ENCODE measurements around the gene UQCRHL. TPM values are rescaled to one million over a fixed set of nuclear protein-coding genes. Genes with fewer than 3 reads are reported as not detected.

Gene UQCRHL
- total RNA-seq, 2 donors from 2014 or later = 0.81 to 0.99 TPM

DNA sequence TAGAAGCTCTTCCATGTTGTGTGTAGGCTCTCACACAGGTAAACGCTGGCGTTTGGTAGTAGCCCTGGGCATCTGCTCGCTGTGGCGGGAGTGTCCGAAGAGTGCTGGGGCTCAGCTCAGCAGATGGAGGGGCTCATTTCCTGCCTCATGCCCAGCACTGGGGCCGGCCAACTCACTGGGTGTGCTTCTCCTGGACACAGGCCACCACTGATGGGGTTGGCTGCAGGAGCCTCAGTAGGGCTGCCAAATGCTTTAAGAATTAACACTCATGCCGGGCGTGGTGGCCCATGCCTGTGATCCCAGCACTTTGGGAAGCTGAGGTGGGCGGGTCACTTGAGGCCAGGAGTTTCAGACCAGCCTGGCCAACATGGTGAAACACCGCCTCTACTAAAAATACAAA, 20.9 kb downstream of the UQCRHL start:
- Histone ChIP-seq H3K9me3 (no peaks in the 10 kb centered on the region), H3K27ac (peak overlapping the region; percentile 67 to 78), H3K36me3 (peaks cover 38% of the 10 kb centered on the region), H3K27me3 (replicated peaks; ENCODE audit: insufficient read depth) (no peaks in the 10 kb centered on the region), H3K4me1 (ENCODE audit: control insufficient read depth in 1 of 2, low read depth in 2 of 2) (peaks cover 22 to 44% of the 10 kb centered on the region in 2 donors), H3K4me3 (no peak overlapping the region)
- TF ChIP-seq, protein P1, sequence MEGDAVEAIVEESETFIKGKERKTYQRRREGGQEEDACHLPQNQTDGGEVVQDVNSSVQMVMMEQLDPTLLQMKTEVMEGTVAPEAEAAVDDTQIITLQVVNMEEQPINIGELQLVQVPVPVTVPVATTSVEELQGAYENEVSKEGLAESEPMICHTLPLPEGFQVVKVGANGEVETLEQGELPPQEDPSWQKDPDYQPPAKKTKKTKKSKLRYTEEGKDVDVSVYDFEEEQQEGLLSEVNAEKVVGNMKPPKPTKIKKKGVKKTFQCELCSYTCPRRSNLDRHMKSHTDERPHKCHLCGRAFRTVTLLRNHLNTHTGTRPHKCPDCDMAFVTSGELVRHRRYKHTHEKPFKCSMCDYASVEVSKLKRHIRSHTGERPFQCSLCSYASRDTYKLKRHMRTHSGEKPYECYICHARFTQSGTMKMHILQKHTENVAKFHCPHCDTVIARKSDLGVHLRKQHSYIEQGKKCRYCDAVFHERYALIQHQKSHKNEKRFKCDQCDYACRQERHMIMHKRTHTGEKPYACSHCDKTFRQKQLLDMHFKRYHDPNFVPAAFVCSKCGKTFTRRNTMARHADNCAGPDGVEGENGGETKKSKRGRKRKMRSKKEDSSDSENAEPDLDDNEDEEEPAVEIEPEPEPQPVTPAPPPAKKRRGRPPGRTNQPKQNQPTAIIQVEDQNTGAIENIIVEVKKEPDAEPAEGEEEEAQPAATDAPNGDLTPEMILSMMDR (IDR thresholded peaks at IDR 0.05) = no peak
- ATAC-seq (ENCODE audit: insufficient number of reproducible peaks, low FRiP score, low read depth) (peak; percentile 32), DNase-seq (ENCODE audit: low spot score) (peak; percentile 73)

DNA sequence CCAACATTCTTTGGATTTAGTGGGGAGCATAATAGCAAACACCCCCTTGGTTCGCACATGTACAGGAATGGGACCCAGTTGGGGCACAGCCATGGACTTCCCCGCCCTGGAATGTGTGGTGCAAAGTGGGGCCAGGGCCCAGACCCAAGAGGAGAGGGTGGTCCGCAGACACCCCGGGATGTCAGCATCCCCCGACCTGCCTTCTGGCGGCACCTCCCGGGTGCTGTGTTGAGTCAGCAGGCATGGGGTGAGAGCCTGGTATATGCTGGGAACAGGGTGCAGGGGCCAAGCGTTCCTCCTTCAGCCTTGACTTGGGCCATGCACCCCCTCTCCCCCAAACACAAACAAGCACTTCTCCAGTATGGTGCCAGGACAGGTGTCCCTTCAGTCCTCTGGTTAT, 21.8 kb downstream of the UQCRHL start:
- Histone ChIP-seq H3K4me3 (no peak overlapping the region), H3K9me3 (no peaks in the 10 kb centered on the region), H3K27me3 (replicated peaks; ENCODE audit: insufficient read depth) (no peaks in the 10 kb centered on the region), H3K27ac (peak overlapping the region; percentile 67 to 78), H3K4me1 (ENCODE audit: control insufficient read depth in 1 of 2, low read depth in 2 of 2) (peaks cover 22 to 44% of the 10 kb centered on the region in 2 donors), H3K36me3 (peaks cover 46% of the 10 kb centered on the region)
- no peak for ATAC-seq (ENCODE audit: insufficient number of reproducible peaks, low FRiP score, low read depth)
- DNase-seq (ENCODE audit: low spot score) = no peak
- TF ChIP-seq, protein P1 (IDR thresholded peaks at IDR 0.05) = no peak

DNA sequence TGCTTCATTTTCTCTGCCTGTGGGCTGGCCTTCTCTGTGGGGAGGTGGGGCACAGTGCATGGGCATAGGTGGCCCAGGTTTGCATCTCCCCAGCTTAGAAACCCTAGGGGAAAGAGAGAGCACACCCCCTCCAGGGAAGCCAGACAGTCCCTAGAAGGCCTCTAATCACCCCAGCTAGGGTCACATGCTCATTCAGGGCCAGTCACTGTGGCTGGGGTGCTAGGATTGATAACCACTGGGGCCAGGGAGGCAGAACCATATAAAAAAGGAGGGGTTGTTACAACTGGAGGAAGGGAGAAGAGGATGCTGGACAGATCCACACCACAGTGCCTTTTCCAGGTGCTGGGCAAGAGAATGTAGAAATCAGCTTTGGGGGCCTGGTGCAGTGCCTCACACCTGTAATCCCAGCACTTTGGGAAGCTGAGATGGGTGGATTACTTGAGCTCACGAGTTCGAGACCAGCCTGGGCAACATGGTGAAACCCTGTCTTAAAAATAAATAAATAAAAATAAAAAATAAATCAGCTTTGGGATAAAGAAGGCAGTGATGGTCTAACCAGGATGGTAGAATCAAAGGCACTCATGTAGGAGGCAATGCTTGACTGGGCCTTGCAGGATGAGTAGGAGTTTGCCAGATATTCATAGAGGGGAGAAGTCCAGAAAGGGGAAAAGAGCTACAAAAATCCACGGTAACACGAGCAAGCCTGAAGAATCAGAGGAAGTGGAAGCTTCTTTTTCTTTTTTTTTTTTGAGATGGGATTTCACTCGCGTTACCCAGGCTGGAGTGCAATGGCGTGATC, 29.3 kb downstream of the UQCRHL start:
- peaks cover 87% of the 10 kb centered on the region for H3K36me3 ChIP-seq
- no peaks in the 10 kb centered on the region for H3K27me3 ChIP-seq (replicated peaks; ENCODE audit: insufficient read depth)
- no peak for DNase-seq (ENCODE audit: low spot score)
- TF ChIP-seq, protein P1 (IDR thresholded peaks at IDR 0.05) = no peak
- peak overlapping the region in 1 of 2 donors; percentile 12 for H3K27ac ChIP-seq
- H3K9me3 ChIP-seq = no peaks in the 10 kb centered on the region
- no peak for ATAC-seq (ENCODE audit: insufficient number of reproducible peaks, low FRiP score, low read depth)
- H3K4me3 ChIP-seq = no peak overlapping the region
- H3K4me1 ChIP-seq (ENCODE audit: control insufficient read depth in 1 of 2, low read depth in 2 of 2) = peaks cover 0 to 5% of the 10 kb centered on the region in 2 donors

DNA sequence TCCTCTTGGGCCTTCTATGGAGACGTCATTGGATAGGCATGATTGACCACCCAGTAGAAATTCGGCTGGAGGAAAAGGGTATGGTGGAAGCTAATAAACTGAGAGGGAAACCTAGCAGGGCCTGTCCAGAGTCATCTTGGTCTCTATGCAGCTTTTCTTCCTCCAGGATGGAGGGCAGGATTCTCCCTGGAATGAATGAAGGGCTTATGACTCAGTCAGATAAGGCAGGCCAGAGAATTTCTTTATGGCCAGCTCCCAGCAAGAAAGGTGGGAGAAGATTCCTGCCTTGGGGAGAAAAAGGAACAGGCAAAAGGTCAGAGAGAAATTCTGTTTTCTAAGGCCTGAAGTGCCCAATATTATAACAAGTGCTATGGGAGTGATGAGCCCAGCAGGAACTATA, 31.7 kb downstream of the UQCRHL start:
- ATAC-seq (ENCODE audit: insufficient number of reproducible peaks, low FRiP score, low read depth) (no peak), DNase-seq (ENCODE audit: low spot score) (no peak)
- peaks cover 89% of the 10 kb centered on the region for H3K36me3 ChIP-seq
- TF ChIP-seq, protein P1 (IDR thresholded peaks at IDR 0.05) = no peak
- peaks cover 0 to 10% of the 10 kb centered on the region in 2 donors for H3K4me1 ChIP-seq (ENCODE audit: control insufficient read depth in 1 of 2, low read depth in 2 of 2)
- H3K9me3 ChIP-seq = no peaks in the 10 kb centered on the region
- H3K27ac ChIP-seq = peak overlapping the region; percentile 26 to 32
- H3K27me3 ChIP-seq (replicated peaks; ENCODE audit: insufficient read depth) = no peaks in the 10 kb centered on the region
- no peak overlapping the region for H3K4me3 ChIP-seq

DNA sequence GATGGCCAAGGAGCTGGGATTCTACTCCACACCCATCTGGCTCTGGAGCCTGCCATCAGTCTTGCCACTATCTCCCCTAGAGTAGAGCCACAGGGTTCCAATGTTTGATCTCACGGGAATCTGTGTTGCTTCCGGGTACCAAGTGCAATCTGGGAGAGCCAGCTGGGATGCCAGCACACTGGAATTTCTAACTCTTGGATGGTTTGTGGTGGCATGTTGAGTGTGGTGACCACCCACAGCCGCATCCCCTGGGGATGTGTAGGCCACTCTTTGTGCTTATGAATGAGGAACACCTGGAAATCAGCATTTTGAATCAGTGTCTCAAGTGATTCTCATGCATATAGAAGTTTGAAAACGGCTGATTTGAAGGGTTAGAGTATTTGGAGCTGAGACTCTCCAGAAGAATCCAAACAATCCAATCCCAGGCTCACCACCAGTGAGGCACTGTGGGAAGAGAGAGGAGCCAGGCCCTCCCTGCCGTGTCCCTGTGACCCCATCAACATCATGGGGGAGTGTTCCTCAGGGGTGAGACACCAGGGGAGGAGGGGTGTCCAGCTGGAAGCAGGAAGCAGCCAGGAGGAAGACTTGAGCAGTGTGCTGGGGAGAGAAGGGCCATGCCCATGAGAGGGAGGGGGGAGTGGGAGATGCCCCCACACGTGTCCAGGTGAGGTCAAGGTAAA, 35.5 kb downstream of the UQCRHL start:
- DNase-seq (ENCODE audit: low spot score) (no peak), ATAC-seq (ENCODE audit: insufficient number of reproducible peaks, low FRiP score, low read depth) (no peak)
- TF ChIP-seq, protein P1 (IDR thresholded peaks at IDR 0.05) = no peak

More for the DNA sequence above, 35.5 kb downstream of the UQCRHL start:
- no peak overlapping the region for H3K4me3 ChIP-seq
- peak overlapping the region; percentile 34 to 54 for H3K27ac ChIP-seq
- peaks cover 88% of the 10 kb centered on the region for H3K36me3 ChIP-seq
- peaks cover 0 to 33% of the 10 kb centered on the region in 2 donors for H3K4me1 ChIP-seq (ENCODE audit: control insufficient read depth in 1 of 2, low read depth in 2 of 2)
- no peaks in the 10 kb centered on the region for H3K27me3 ChIP-seq (replicated peaks; ENCODE audit: insufficient read depth)
- no peaks in the 10 kb centered on the region for H3K9me3 ChIP-seq

Measured in thoracic aorta (tissue), 2 donors.